T47D (cell line): ENCODE data around the gene IFIH1.
A peak's percentile ranks its signal among the peaks of the same experiment; 100 is the strongest.

Experiments
- DNase-seq, 2 experiments: peaks; one replicate each; pipeline versions ENCODE4 v3.0.0 to v3.0.0-alpha.2; 2011 to 2012; ENCODE audit warnings: low read depth in 1 of 2, low spot score in 1 of 2
- JUND ChIP-seq: IDR thresholded peaks from 2 replicates; pipeline ENCODE4 v1.6.1; 2012; ENCODE audit warnings: low read depth
- in situ Hi-C: cut with HindIII; loops from 2 replicates; pipeline ENCODE4 v1.10.0; 2016; ENCODE audit warnings: low sequenced_read_pairs, low pct_unique_long_range_greater_than_20kb

Gene IFIH1

DNA sequence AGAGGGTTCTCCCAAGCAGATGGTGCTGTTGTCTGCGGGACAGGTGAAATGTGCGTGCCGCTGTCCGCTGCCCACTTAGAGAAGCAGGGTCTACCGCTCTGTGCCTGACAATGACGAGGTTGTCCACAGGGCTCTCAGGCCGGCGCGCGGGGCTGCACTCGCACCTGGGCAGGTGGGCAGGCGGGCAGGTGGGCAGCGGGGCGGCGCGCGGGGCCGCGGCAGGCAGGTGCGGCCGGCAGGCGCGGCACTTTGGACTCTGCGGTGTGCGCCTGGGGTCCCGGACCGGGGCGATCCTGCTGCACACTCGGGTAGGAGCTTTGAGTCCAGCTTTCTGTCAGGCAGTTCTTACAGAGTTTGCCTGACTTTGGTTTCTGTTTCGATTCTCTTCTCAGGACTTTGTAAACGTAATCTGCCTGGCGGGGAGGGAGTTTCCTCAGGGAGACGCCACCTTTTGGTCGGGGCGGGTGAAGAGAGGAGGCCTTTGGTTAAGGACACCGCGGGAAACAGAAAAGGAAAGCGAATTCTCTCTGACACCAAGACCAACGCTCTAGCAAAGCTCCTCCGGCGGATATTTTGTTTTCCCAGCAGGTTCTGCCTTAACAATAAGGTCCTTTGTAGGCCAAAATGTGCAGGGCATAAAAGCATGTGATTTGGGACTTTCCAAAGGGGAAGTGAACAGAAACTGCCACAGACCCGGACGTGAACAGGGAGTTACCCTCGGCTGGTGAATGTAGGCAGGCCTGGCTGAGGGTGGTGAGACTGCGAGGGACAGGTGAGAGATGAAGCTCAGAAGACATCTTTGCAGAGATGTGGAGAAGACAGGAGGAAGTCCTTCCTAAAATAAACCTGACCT is at the start of gene IFIH1:
TSS of gene IFIH1 (minus strand) at position 357 of the 853 bp plus-strand sequence. CDS start 377 bp downstream, outside the sequence.
- DNase-seq: peak; percentile 86 to 93
- TF ChIP-seq JUND: no peak
- in situ Hi-C loops: no loop called here

DNA sequence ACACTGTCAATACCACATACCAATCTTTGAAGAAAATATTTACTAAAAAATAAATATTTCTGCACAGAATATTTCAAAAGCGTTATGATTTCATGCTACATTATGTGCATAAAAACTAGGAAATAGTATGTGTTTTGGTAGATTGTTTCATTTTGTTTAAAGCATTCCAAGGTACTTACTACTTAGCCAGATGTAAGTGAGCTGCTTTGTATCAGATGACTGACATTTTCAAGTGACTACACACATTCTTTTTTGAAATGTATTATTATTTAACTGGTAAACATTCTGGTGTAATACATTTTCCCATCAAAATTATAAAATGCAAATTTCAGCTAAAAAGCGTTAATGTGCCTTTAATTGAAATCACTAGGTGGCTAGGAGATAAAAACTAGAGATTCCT is 46.9 kb upstream of the IFIH1 start:
- no peak for DNase-seq
- no peak for TF ChIP-seq JUND
- in situ Hi-C loops: no loop called here

DNA sequence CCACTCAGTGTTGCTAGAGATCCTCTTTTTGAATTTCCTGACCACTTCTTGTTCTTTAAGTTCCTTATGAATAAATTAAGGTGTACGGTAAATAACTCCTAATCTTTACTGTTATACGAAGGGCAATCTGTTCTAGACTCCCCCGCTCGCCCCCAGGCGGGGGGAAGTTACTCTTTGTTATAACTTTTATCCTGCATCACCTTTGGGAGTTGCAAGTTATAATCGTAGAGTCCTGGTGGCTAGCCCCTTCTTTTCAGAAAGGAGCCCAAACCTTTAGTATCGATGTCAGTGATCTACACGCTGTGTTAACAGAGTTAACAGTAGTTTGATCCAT is 26.1 kb upstream of the IFIH1 start:
- no peak for DNase-seq
- no peak for TF ChIP-seq JUND
- in situ Hi-C loops: no loop called here

DNA sequence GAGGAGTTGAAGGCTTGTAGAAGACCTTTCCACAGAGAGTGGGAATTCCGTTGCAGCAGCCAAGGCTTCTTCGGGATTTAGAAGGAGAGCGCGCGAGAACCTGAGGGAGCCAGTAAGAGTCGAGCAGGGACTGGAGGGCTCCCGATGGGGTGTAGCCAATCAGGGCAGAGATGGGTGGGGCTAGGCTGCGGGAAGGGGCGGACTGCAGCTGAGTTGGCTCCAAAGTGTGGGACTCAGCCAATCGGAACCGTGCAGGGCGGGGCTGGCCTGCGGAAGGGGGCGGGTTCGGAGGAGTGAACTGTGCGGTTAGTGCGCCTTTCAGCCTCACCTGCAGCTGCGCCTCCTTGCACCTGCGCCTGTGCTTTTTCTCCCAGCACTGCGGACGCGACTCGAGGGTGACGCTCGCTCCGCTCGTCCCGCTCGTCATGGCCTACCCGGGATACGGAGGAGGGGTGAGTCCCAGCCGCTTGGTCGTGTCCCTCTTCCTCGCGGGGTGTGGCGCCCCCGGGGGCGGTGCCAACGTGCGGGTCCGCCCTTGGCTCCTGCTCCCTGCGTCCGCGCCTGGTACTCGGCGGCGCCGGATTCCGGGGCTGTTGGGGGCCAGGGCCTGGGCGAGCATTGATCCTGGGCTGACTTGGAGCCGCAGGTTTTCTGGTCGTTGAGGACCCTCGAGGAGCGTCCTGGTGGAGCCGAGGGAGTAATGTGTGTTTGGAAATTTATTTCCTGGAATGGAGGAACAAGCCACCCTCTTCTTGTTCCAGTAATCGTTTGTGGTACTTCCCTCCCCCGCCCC is 25.5 kb upstream of the IFIH1 start, which contains the start of gene GCA:
TSS of gene GCA (plus strand) at position 309 of the 793 bp plus-strand sequence. CDS start at position 426, 117 bp downstream.
- no peak for TF ChIP-seq JUND
- in situ Hi-C loops: no loop called here
- peak; percentile 69 to 97 for DNase-seq

DNA sequence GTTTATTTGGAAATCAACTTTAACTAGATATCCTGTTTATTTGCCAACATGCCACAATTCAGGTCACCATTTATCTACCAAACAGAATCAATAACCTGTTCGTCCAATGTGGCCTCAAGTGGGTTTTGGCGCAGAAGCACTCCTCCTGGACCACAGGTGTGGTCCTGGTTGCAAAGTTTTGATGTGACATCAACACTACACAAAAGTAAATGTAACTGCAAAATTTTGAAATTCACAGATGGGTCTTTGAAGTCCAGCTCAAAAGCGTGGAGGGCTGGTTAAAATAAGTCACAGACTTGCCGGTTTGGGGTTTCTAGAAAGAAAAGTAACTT is 25.0 kb upstream of the IFIH1 start:
- no peak for TF ChIP-seq JUND
- DNase-seq: no peak
- in situ Hi-C loops: no loop called here

DNA sequence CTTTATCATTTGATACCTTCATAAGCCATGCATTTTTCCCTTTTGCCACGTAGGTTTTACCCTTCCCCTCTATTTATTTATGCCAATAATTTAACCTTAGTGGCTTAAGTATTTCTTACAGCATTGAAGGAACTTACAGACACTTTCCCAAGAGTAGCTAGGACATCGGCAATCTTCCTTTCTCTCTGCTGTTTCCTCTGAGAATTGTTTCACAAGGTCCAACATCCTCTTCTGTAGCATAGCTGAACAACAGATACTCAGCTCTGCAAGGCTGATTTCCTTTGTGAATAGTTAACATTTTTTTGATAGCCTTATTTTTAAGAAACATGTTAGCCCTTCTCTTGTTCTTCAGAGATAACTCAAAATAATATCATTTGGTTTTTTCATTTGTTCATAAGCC is 24.4 kb upstream of the IFIH1 start:
- in situ Hi-C loops: no loop called here
- no peak for DNase-seq
- no peak for TF ChIP-seq JUND

DNA sequence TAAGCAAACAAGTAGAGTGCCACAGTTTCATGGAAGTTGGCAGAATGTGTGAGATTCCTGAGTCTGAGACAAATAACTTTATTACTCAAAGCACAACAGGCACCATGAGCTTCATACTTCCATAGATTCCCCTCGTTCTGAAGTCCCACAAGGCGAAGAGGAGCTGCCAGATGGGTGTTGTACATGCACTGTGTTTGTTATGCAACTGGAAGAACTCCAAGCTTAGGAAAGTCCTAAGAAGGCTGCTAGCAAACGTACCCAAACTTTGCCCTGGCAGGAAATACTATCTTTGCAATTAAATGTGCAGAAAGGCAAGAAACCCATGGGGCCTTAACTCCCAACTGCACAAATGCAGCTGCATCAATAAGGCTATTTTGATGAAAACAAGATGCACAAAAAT is 23.8 kb upstream of the IFIH1 start:
- in situ Hi-C loops: no loop called here
- TF ChIP-seq JUND: no peak
- DNase-seq: no peak

DNA sequence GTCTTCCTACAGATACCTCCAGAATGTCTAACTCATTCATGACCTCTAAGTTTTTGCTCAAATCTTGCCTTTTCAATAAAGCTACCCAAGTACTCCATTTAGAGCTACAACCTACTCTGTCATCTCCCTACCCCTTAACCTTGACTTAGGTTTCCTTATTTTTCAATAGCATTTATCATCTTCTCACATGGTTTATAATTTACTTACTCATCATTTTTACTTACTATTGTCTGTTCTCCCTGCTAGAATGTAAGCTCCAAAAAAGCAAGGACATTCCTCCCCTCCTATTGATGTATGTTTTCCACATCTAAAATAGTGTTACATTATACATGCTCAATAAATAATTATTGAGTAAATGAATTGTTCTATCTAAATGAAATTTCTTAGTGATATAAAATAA is 22.3 kb upstream of the IFIH1 start:
- in situ Hi-C loops: no loop called here

DNA sequence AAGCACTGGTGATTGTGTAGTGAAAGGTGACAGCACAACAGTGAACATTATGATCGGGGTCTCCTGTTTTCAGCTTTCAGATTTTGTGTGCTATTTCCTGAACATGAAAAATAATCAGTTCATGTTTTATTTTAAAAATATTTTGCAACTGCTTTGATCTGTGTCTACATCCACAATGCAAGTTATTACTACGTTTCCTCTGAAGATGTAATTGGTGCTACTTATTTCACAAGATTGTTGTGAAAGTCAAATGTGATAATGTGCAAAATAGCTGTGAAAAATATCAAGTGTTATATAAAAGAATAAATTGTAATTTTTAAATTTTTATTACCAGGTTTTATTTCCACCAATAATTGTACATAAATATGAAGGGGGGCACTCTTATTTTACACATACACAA is 19.4 kb upstream of the IFIH1 start:
- DNase-seq: no peak
- in situ Hi-C loops: no loop called here

More for the DNA sequence above, 22.3 kb upstream of the IFIH1 start:
- no peak for DNase-seq
- no peak for TF ChIP-seq JUND

DNA sequence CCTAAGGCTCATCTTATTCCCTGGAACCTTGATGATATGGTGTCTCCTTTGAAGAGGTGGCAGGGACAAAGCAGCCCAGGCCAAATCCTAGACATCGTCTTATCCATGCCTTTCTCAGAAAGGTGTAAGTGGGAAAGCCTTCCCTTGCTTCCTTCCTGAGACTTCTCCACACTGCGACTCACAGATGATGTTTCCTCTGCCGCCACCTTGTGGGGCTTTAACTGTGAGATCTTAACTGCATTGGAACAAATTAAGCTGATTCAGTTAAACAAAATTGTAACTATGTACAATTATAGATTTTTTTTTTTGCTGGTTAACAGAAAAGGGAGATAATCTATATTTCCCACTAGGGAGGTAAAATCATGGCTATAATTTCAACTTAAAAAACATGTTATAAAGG is 15.5 kb upstream of the IFIH1 start:
- TF ChIP-seq JUND: no peak
- peak in 1 of 2 experiments; percentile 64 for DNase-seq
- in situ Hi-C loops: no loop called here

More for the DNA sequence above, 19.4 kb upstream of the IFIH1 start:
- no peak for TF ChIP-seq JUND

DNA sequence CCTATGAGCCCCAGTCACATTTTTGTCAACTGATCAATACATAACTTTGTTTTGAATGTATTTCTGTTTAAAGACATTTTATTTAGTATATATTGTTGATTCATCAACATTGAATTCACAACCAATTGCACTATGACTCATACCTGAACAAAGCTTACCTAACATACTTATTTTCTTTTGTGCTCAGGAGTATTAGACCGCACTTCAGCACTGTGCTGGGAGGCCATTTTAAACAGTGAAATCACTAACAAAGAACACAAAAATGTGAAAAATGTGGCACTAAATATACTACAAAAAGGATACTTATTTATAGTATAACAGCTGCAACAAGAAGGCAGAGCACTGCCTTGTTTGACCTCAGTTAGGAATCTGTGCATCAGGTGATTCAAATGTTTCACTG is 12.4 kb upstream of the IFIH1 start:
- DNase-seq: no peak
- TF ChIP-seq JUND: no peak
- in situ Hi-C loops: no loop called here

DNA sequence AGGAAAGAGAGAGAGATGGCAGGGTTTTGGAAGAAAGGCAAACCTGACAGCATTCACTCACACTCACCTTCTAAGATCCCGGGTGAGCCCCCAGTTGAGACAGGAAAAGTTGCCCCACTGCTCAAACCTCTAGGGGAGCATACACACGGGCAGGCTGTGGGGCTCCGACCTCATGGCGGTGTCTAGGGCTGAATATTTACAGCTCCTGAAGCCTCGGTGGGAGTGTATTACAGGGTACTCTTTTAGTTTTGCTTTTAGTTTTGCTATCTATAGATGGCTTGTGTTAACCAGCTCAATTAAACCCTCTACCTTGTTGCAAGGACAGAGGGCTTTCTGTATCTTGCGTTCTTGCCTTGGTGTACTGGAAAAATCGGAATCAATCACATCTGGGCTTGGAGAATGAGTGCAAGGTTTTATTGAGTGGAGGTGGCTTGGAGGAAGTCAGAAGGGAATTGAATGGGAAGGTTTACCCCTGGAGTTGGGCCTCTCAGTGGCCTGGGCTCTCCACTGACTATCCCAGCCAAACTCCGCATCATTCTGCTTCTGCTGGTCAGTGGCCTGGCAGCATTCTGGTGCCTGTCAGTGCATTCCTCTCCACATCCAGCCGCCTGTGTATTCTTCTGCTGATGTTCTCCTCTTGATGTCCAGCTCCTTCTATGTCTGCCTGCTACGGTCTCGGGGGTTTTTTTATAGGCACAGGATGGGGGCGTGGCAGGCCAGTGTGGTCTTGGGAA is 10.1 kb upstream of the IFIH1 start:
- no peak for TF ChIP-seq JUND
- no peak for DNase-seq
- in situ Hi-C loops: no loop called here

DNA sequence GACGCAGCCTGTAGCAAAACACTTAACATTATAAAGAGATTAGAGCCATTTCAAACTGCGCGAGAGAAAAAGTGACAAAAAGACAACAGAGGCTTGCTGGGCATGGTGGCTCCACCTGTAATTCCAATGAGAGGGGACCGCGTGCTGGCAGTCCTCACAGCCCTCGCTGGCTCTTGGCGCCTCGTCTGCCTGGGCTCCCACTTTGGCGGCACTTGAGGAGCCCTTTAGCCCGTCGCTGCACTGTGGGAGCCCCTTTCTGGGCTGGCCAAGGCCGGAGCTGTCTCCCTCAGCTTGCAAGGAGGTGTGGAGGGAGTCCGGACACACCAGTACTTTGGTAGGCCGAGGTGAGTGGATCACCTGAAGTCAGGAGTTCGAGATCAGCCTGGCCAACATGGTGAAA is 9.3 kb upstream of the IFIH1 start:
- in situ Hi-C loops: no loop called here
- no peak for TF ChIP-seq JUND
- no peak for DNase-seq
